A673 (cell line): ENCODE data around the gene SLC2A1. TPM values are rescaled to one million over a fixed set of nuclear protein-coding genes. Genes with fewer than 3 reads are reported as not detected.
A peak's percentile ranks its signal among the peaks of the same experiment; 100 is the strongest.

Source experiments
- BruUV-seq: library from RNA; stranded (reverse); fragments of 400-500 nt; replicated peaks from 2 replicates; lab custom pipeline; 2021; lab: Mats Ljungman, UMichigan
- CTCF ChIA-PET: fragments of 300-600 bp; sonication (Branson Sonifier 250); formaldehyde crosslinking; loops from one replicate; lab custom pipeline; 2022; ENCODE audit warnings: antibody characterized with exemption; lab: Charles Lee
- POLR2A ChIA-PET: fragments of 300-600 bp; sonication (Branson Sonifier 250); formaldehyde crosslinking; loops from one replicate; lab custom pipeline; 2022; ENCODE audit warnings: antibody characterized with exemption; ENCODE audit not compliant: low non-redundant PET; lab: Charles Lee
- DNase-seq: peaks from one replicate; pipeline ENCODE4 v3.0.0-alpha.2; 2015; ENCODE audit warnings: low spot score
- H3K27ac ChIP-seq: fragments of 200-600 bp; sonication (generic); 2 replicates; pipeline ENCODE4 v1.5.1; 2016; ENCODE audit warnings: mixed run types, low read depth, mild to moderate bottlenecking, mixed read lengths, antibody characterized with exemption, low read length; ENCODE audit not compliant: poor library complexity, severe bottlenecking
- H3K27me3 ChIP-seq: fragments of 200-600 bp; sonication (generic); replicated peaks from 2 replicates; pipeline ENCODE4 v1.6.1; 2017; ENCODE audit warnings: mixed run types, low read depth, mild to moderate bottlenecking, mixed read lengths, antibody characterized with exemption, low read length; ENCODE audit not compliant: insufficient read depth, poor library complexity
- H3K36me3 ChIP-seq: fragments of 200-600 bp; sonication (generic); 2 replicates; pipeline ENCODE4 v1.6.1; 2016; ENCODE audit warnings: mixed run types, mild to moderate bottlenecking, mixed read lengths, antibody characterized with exemption, low read length; ENCODE audit not compliant: insufficient read depth, poor library complexity, severe bottlenecking
- H3K4me1 ChIP-seq: fragments of 200-600 bp; sonication (generic); 2 replicates; pipeline ENCODE4 v1.6.1; 2017; ENCODE audit warnings: mixed run types, mild to moderate bottlenecking, mixed read lengths, antibody characterized with exemption, low read length; ENCODE audit not compliant: insufficient read depth, poor library complexity, severe bottlenecking
- H3K4me3 ChIP-seq: fragments of 200-600 bp; sonication (generic); 2 replicates; pipeline ENCODE4 v1.5.1; 2016; ENCODE audit warnings: low read depth, mixed run types, mild to moderate bottlenecking, mixed read lengths, low read length; ENCODE audit not compliant: poor library complexity, severe bottlenecking
- H3K9me3 ChIP-seq: fragments of 200-600 bp; sonication (generic); 2 replicates; pipeline ENCODE4 v1.6.1; 2016; ENCODE audit warnings: mixed run types, low read depth, mild to moderate bottlenecking, mixed read lengths, antibody characterized with exemption, low read length; ENCODE audit not compliant: poor library complexity, severe bottlenecking
- EZH2 ChIP-seq: fragments of 200-600 bp; sonication (generic); IDR thresholded peaks from 2 replicates; pipeline ENCODE4 v1.6.1; 2017; ENCODE audit warnings: borderline replicate concordance, low read depth, mild to moderate bottlenecking, mixed read lengths, antibody characterized with exemption, low read length; ENCODE audit not compliant: poor library complexity, severe bottlenecking
- intact Hi-C: fragments of 100-400 bp; cut with micrococcal nuclease; formaldehyde crosslinking; loops from one replicate; pipeline ENCODE4 v1.10.0; 2022; ENCODE audit not compliant: unreplicated experiment
- total RNA-seq: library from RNA; stranded (reverse); gene quantifications from 2 replicates; pipeline ENCODE4 v1.2.3, GENCODE V29; 2021
- TF ChIP-seq, protein P1 (sequence below): fragments of 300-800, 200-600 bp; sonication (generic); conservative IDR thresholded peaks from 2 replicates; pipeline ENCODE4 v1.5.1; 2017; ENCODE audit warnings: low read depth, mild to moderate bottlenecking, antibody characterized with exemption, low read length, moderate library complexity, mixed read lengths

The SLC2A1 gene
- total RNA-seq, 1 experiment from 2014 or later, result 36.7 TPM

DNA sequence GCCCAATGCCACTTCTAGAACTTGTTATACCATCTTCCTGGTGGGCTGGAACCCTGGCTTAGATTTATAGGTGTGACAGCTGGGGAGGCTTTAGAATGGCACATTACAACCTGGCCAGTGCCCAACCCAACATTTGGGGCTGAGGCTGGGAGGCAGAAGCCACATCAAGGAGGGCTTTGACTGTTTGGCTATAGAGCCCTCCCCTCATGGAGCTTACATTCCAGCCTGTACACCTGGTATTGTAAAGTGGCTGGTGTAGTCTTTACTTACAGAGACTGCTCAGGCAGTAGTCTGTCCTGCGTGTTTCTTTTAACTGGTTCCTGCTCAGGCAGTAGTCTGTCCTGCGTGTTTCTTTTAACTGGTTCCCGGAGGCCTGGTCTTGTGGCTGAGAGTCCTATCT lies 10.0 kb upstream of the SLC2A1 start:
- no peak overlapping the region for H3K4me3 ChIP-seq
- no peak for DNase-seq
- H3K36me3 ChIP-seq, result no peaks in the 10 kb centered on the region
- no TSS peak for BruUV-seq
- no peak overlapping the region for H3K27ac ChIP-seq
- H3K4me1 ChIP-seq, result peaks cover 3% of the 10 kb centered on the region
- H3K9me3 ChIP-seq, result no peaks in the 10 kb centered on the region
- no peaks in the 10 kb centered on the region for H3K27me3 ChIP-seq
- TF ChIP-seq, protein P1, sequence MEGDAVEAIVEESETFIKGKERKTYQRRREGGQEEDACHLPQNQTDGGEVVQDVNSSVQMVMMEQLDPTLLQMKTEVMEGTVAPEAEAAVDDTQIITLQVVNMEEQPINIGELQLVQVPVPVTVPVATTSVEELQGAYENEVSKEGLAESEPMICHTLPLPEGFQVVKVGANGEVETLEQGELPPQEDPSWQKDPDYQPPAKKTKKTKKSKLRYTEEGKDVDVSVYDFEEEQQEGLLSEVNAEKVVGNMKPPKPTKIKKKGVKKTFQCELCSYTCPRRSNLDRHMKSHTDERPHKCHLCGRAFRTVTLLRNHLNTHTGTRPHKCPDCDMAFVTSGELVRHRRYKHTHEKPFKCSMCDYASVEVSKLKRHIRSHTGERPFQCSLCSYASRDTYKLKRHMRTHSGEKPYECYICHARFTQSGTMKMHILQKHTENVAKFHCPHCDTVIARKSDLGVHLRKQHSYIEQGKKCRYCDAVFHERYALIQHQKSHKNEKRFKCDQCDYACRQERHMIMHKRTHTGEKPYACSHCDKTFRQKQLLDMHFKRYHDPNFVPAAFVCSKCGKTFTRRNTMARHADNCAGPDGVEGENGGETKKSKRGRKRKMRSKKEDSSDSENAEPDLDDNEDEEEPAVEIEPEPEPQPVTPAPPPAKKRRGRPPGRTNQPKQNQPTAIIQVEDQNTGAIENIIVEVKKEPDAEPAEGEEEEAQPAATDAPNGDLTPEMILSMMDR, result no peak
- no peak for TF ChIP-seq EZH2
- ChIA-PET CTCF (no interaction called here), POLR2A (no interaction called here)
- intact Hi-C loops, result no loop called here

DNA sequence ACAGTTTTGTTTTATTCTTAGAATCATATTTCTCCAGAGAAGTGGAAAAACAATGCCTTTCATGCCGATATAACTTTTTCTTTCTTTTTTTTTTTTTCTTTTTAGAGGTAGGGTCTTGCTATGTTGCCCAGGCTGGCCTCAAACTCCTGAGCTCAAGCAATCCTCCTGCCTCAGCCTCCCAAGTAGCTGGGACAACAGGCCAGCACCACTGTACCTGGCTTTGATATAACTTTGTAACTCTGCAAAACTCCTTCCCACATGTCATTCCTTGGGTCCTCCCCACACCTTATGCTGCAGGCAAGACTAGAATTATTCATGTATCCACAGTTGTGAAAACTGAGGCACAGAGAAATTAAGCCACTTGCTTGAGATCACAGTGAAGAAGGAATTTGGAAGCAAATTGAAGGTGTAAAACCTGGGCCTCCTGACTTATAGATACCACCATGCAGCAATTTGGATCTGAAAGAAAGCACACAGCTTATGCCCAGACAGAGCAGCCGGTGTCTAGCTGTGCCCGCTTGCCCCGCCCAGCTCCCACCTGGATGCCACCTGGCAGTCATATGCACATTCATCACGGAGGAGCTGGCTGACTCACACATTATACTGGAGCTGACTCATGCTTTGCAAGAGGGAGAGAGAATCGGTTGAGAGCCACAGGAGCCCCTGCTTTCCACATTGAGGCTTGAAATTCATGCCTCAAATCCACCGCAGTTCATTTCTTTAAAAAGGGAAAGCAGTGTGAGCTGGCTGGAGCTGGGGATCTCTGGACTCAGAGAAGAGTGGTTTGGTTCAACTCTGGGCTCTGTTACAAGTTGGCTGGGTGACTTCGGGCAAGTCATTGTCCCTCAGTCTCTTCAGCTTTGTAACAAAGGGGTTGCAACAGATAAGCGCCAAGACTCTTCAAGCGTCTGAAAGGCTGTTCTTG lies 8.3 kb upstream of the SLC2A1 start:
- peak; percentile 27 for DNase-seq
- Histone ChIP-seq H3K36me3 (no peaks in the 10 kb centered on the region), H3K4me1 (peaks cover 5% of the 10 kb centered on the region), H3K9me3 (no peaks in the 10 kb centered on the region), H3K4me3 (no peak overlapping the region), H3K27me3 (no peaks in the 10 kb centered on the region), H3K27ac (no peak overlapping the region)
- ChIA-PET POLR2A (no interaction called here), CTCF (no interaction called here)
- BruUV-seq, result no TSS peak
- intact Hi-C loops, result no loop called here
- TF ChIP-seq, protein P1, result no peak
- TF ChIP-seq EZH2, result no peak

DNA sequence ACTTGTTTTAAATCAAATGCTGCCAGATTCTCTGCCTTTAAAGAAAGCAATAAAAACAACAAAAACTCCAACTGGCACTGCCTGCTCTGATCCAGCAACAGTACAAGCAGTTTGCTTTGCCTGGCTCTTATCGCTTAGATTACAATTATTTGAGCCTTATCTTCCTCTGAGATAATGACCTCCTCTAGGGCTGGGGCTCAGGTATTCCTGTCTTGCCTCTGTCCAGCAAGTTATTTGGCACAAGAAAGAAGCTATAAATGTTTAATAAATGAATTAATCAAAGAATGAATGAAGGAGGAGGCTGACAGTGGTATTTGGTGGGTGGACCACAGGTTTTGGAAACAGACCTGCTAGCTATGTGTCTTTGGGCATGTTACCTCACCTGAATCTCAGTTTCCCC lies 6.7 kb upstream of the SLC2A1 start:
- Histone ChIP-seq H3K27me3 (no peaks in the 10 kb centered on the region), H3K4me3 (no peak overlapping the region), H3K9me3 (no peaks in the 10 kb centered on the region), H3K27ac (no peak overlapping the region), H3K4me1 (peaks cover 5% of the 10 kb centered on the region), H3K36me3 (no peaks in the 10 kb centered on the region)
- DNase-seq, result no peak
- CTCF ChIA-PET, result no interaction called here
- TF ChIP-seq, protein P1, result no peak
- TF ChIP-seq EZH2, result no peak
- POLR2A ChIA-PET, result no interaction called here
- BruUV-seq, result no TSS peak
- intact Hi-C loops, result no loop called here
